HG02798 (cell line): ENCODE results near the gene PARD3B.

Source experiments
- ATAC-seq: cut with Tn5 transposase; IDR thresholded peaks from one replicate; pipeline ENCODE4 v1.9.1; 2021; ENCODE audit warnings: mild to moderate bottlenecking; ENCODE audit not compliant: unreplicated experiment, poor library complexity

PARD3B gene

GRCh38 chr2:204585930-204586329 is 40.7 kb downstream of the PARD3B start:
- ATAC-seq, result no peak

DNA sequence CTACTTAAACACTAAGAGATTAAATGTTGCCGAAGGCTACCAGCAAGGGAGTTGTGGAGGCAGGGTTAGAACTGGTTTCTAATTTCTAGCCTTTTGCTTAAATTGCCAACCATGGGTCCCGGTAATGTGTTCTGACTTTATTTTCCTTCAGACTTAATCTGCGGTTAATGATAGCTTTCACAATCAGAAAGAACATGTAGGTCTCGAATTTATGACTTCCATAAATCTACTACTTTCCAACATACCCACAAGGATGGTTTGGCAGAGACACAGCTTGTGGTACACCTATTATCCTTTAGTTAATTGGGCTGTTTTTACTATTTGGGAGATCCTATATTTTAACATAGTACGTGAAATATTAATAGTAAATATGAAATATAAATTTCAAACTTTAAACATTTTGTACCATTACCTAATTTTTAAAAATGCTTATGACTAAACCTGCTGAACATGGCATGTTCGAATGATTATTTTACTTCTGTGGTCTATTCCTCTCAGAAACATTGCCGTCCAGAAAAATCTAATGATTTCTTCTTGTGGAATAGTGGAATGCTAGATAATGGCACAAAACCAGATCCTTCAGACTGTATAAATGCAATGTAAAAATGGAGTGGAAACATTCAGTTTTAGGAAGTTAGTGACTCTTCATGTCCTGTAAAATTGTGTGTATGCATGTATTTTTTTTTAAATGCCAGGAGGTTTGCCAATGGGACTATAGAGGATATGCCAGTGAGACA is 41.3 kb downstream of the PARD3B start:
- no peak for ATAC-seq

GRCh38 chr2:204590063-204590462 is 44.8 kb downstream of the PARD3B start:
- ATAC-seq, result no peak

- ATAC-seq, result no peak
Observed at GRCh38 chr2:204591225-204591624, 46.0 kb downstream of the PARD3B start.

DNA sequence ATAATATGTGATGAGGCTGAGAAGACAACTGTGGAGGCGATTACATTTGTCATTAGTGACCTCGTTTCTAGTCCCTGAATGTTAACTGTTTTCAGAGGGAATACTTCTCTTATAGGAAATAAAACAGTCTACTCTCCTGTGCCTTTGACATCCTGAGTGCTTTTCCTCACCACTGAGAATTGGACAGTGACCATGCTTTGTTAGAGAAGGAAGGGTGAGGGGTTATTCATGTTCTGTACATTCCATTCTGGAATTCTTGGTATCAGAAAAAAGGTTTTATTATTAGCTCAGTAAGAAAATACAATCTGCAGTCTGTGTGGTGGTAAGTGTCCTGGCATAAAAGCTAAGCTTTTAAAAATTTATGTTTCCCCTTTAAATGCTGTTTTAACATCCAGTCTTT is 58.8 kb downstream of the PARD3B start:
- ATAC-seq, result no peak

- ATAC-seq, result no peak
Observed at GRCh38 chr2:204608237-204608939, 63.1 kb downstream of the PARD3B start.

- ATAC-seq, result no peak
Observed at GRCh38 chr2:204611017-204611631, 65.8 kb downstream of the PARD3B start.

DNA sequence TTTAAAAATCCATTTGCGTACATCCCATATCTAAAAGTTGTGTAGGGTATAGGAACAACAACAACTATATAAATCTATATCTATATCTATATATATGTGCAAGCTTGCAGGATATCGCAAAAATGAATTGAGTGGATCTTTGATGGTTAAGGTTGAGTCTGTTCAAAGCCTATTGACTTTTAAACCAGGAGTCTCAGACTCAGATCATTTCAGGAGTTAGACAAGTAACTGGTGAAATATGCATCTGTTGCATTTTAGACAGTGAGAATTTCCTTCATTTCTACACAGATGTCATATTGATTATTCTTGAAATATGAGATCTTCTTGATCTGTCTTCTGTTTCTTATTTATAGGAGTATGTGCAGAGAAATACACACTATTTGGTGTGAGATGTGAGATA is 66.5 kb downstream of the PARD3B start:
- no peak for ATAC-seq

GRCh38 chr2:204613635-204614034 is 68.4 kb downstream of the PARD3B start:
- no peak for ATAC-seq

DNA sequence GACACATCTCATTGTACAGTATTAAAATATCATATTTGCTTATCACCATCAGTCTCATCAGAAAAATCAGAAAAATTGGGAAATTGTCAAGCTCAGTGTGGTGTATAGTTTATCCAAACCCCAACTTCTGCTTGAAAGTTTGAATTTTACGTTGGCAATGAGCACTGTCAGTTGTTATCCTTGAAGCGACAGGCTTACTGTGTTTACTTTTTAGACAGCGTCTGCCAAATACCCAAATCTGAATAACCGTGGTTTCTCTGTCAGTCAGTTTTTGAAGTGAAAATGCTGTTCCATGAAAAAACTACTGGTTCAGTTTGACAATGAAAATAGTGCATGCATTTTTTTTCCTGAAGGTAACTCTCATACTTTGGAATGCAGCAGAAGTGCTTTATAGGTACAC is 70.2 kb downstream of the PARD3B start:
- no peak for ATAC-seq

- ATAC-seq, result no peak
Observed at GRCh38 chr2:204625135-204625534, 79.9 kb downstream of the PARD3B start.

DNA sequence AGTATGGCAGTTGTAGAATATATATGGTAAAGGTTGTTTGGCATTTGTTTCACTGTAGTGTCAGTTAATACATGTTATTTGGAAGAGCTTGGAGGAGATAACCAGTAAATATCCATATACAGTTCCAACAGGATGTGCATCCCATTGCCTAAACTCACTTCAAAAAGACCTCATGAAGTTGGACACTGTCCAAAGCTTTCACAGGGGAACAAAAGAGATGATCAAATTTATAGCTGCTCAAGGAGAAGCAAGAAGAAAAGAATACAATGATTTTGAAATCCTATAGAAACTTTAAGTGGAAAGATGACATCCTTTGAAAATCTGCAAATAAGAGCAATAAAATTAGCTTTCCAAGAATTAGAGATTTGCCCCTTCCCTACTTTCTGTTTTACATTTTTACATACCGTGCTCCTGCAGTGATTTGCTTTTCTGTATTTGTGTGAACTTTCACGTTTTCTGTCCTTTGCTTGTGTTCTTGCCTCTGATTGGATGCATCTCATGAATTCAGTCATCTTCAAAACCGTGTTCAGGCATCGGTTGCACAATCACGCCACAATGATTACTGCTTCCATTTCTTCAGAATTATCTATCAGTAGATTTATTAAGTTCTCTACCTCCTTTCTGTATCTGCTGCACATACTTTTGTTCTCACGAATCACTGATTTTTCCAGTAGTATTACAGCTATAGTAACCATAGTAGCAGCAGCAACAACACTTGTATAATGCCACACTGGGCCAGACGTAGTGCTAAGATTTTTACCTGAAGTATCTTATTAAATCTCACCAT is 83.8 kb downstream of the PARD3B start:
- ATAC-seq, result no peak

DNA sequence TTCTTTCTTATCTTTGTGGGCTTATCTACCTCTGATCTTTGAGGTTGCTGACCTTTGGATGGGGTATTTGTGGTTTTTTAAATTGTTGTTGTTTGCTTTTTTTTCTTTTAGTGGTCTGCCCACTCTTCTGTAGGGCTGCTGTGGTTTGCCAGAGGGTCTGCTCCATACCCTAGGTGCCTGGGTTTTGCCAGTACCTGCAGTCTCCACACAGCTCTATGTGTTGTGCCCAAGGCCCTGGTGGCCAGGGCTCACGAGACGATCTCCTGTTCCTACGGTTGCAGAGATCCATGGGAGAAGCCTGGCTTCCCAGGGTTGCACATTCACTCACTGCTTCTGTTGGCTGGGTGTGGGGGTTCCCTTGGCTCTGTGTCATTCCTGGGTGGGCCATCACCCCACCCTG is 87.1 kb downstream of the PARD3B start:
- no peak for ATAC-seq

- no peak for ATAC-seq
Observed at GRCh38 chr2:204634564-204634963, 89.3 kb downstream of the PARD3B start.

DNA sequence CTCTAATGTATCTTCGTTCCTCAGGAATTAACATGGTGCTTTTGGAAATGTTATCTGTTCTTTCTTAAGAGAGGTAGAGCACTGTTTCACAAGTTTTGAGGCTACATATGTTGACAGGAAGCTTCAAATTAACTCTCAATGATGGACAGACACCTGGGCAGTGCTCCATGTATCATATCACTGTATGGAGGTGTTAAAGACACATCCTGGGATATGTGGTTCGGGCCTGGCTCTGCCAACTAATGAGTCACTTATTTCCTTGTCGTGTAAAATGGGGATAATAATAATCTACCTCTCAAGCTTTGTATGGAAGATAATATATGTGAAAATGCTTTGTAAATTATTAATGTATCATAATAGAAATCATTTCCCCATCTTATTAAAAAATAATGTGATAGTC is 90.2 kb downstream of the PARD3B start:
- ATAC-seq, result no peak

DNA sequence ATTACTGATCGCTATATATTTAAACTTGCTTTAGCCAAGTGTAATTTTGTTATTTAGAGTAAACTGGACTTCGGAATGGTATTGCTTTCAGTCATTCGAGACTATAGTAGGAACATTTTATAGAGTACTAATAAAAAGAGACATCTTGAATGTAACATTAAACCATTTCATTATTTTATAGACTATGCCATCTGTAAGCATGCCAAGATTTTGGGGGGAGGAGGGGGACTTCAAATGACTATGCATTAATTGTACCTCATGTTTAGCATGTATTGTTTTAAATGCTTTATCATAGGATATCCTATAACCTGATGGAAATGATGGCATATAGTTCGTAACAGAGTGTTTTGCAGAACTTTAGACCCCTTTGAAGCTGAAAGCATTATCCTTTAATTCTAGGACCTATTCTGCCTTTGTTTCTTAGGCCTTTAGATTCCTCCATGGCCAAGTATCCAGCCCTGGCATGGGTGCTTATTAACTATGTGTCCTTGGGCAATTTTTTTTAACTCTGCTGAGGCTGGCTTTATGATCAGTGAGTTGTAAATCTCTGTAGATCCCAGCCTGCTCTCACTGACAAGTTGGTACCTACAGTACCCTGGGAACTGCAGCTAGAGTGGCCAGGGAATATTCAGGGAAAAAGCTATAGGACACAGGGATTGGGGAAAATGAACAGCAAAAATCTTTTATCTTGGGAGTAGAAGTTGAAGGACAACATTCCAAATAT is 93.4 kb downstream of the PARD3B start:
- no peak for ATAC-seq

GRCh38 chr2:204643326-204643725 is 98.1 kb downstream of the PARD3B start:
- ATAC-seq, result no peak

- no peak for ATAC-seq
Observed at GRCh38 chr2:204645018-204645773, 99.9 kb downstream of the PARD3B start.

- no peak for ATAC-seq
Observed at GRCh38 chr2:204647626-204648025, 102.4 kb downstream of the PARD3B start.
